ENCODE data around the gene ETV4. TPM values are rescaled to one million over a fixed set of nuclear protein-coding genes. Genes with fewer than 3 reads are reported as not detected.

The ETV4 gene
- polyA plus RNA-seq, 1 donor from 2014 or later: 0.61 TPM

DNA sequence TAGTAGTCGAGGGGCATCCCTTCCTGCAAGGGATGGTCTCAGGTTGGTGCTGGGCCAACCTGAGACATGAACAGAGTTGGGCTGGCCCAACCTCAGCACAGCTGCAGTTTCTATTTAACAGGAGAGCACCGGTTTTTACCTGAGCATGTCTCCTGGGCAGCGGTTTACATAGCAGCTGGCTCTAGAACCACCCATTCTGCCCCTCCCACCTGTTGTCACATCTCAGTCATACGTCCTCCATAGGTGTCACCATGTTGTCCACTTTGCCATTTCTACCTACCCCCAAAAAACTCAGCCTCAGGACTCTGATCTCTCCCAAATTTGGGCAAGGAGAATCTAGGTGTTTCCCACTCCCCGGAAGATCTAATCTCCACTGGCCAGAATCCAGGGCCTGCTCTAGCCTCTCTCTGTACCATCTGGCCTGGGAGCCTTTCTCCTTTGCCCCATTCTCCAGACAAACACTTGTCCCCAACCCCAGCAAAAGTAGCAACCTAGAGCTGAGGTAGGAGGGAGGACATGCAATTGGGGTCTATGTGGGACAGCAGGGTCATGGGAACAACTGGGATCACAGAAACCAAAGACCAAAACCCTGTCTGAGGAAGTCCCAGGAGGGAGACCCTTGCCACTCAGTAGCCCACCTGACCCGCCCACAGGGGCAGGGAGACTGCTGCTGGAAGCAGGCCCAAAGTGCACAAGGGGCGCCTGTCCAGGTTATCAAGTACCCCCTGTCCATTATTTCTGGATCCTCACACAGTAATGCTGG lies 19.1 kb downstream of the ETV4 start:
- Histone ChIP-seq H3K27me3 (ENCODE audit: insufficient read depth, low read depth, low read length) (no peaks in the 10 kb centered on the region), H3K9ac (ENCODE audit: low read length) (no peak overlapping the region), H3K36me3 (ENCODE audit: insufficient read depth, low read length) (no peaks in the 10 kb centered on the region), H3K27ac (ENCODE audit: low read length) (no peak overlapping the region), H4K20me1 (ENCODE audit: insufficient read depth) (no peaks in the 10 kb centered on the region), H3K4me3 (ENCODE audit: low read length) (no peak overlapping the region), H3K4me2 (ENCODE audit: low read length) (no peak overlapping the region), H2AFZ (ENCODE audit: low read depth, low read length) (no peak overlapping the region), H3F3A (ENCODE audit: insufficient read depth, low read length, poor library complexity, severe bottlenecking) (no peaks in the 10 kb centered on the region), H3K9me2 (ENCODE audit: insufficient read depth, low read length) (no peaks in the 10 kb centered on the region), H3K79me2 (replicated peaks; ENCODE audit: insufficient read depth, low read length) (no peaks in the 10 kb centered on the region), H3K9me3 (ENCODE audit: low read length) (no peaks in the 10 kb centered on the region)
- TF ChIP-seq MXI1 (conservative IDR thresholded peaks at IDR 0.05; ENCODE audit: poor library complexity, severe bottlenecking): no peak
- TF ChIP-seq TAF1 (IDR thresholded peaks at IDR 0.05; ENCODE audit: low read depth): no peak
- no peak for TF ChIP-seq POLR2AphosphoS5 (IDR thresholded peaks at IDR 0.05)
- no peak for TF ChIP-seq RAD21 (conservative IDR thresholded peaks at IDR 0.05)
- TF ChIP-seq, protein P1, sequence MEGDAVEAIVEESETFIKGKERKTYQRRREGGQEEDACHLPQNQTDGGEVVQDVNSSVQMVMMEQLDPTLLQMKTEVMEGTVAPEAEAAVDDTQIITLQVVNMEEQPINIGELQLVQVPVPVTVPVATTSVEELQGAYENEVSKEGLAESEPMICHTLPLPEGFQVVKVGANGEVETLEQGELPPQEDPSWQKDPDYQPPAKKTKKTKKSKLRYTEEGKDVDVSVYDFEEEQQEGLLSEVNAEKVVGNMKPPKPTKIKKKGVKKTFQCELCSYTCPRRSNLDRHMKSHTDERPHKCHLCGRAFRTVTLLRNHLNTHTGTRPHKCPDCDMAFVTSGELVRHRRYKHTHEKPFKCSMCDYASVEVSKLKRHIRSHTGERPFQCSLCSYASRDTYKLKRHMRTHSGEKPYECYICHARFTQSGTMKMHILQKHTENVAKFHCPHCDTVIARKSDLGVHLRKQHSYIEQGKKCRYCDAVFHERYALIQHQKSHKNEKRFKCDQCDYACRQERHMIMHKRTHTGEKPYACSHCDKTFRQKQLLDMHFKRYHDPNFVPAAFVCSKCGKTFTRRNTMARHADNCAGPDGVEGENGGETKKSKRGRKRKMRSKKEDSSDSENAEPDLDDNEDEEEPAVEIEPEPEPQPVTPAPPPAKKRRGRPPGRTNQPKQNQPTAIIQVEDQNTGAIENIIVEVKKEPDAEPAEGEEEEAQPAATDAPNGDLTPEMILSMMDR (IDR thresholded peaks at IDR 0.05; ENCODE audit: poor library complexity, severe bottlenecking): no peak
- TF ChIP-seq, protein P2, sequence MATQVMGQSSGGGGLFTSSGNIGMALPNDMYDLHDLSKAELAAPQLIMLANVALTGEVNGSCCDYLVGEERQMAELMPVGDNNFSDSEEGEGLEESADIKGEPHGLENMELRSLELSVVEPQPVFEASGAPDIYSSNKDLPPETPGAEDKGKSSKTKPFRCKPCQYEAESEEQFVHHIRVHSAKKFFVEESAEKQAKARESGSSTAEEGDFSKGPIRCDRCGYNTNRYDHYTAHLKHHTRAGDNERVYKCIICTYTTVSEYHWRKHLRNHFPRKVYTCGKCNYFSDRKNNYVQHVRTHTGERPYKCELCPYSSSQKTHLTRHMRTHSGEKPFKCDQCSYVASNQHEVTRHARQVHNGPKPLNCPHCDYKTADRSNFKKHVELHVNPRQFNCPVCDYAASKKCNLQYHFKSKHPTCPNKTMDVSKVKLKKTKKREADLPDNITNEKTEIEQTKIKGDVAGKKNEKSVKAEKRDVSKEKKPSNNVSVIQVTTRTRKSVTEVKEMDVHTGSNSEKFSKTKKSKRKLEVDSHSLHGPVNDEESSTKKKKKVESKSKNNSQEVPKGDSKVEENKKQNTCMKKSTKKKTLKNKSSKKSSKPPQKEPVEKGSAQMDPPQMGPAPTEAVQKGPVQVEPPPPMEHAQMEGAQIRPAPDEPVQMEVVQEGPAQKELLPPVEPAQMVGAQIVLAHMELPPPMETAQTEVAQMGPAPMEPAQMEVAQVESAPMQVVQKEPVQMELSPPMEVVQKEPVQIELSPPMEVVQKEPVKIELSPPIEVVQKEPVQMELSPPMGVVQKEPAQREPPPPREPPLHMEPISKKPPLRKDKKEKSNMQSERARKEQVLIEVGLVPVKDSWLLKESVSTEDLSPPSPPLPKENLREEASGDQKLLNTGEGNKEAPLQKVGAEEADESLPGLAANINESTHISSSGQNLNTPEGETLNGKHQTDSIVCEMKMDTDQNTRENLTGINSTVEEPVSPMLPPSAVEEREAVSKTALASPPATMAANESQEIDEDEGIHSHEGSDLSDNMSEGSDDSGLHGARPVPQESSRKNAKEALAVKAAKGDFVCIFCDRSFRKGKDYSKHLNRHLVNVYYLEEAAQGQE (IDR thresholded peaks at IDR 0.05; ENCODE audit: borderline replicate concordance): no peak
- no peak for TF ChIP-seq SMC3 (conservative IDR thresholded peaks at IDR 0.05; ENCODE audit: poor library complexity)
- TF ChIP-seq EZH2 (IDR thresholded peaks at IDR 0.05; ENCODE audit: borderline replicate concordance, insufficient read depth, low read length, poor library complexity, severe bottlenecking): no peak
- TF ChIP-seq EP300 (conservative IDR thresholded peaks at IDR 0.05; ENCODE audit: poor library complexity, severe bottlenecking): no peak

DNA sequence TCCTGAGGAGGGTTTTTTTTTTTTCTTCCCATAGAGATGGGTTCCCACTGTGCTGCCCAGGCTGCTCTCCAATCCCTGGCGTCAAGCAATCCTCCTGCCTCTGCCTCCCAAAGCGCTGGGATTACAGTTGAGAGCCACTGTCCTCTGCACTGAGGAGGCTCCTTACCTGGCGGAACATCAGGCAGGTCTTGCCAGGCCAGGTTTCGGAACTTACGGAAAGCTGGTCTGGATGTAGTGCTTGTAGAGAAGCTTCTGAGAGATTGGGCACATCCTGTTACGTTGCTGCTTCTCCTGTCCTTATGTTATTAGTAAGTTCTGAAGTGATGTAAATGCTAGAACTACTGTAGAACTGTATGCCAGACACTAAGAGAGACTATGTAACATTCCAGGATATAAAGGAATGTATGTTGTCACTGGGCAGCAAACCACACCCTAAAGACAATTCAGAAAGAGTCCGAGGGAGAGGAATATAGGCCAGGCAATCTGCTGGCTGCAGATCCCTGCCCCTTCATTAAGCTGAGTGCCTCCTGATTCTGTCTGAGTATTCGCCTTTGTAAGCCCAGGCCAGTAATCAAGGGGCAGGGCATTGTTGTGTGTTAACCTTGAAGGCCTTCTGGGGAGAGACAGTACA lies 21.1 kb downstream of the ETV4 start:
- Histone ChIP-seq H3K4me2 (ENCODE audit: low read length) (no peak overlapping the region), H3K27me3 (ENCODE audit: insufficient read depth, low read depth, low read length) (no peaks in the 10 kb centered on the region), H4K20me1 (ENCODE audit: insufficient read depth) (no peaks in the 10 kb centered on the region), H3K79me2 (replicated peaks; ENCODE audit: insufficient read depth, low read length) (no peaks in the 10 kb centered on the region), H3K36me3 (ENCODE audit: insufficient read depth, low read length) (peaks cover 4% of the 10 kb centered on the region), H3K9me2 (ENCODE audit: insufficient read depth, low read length) (no peaks in the 10 kb centered on the region), H3K4me3 (ENCODE audit: low read length) (no peak overlapping the region), H2AFZ (ENCODE audit: low read depth, low read length) (no peak overlapping the region), H3F3A (ENCODE audit: insufficient read depth, low read length, poor library complexity, severe bottlenecking) (no peaks in the 10 kb centered on the region), H3K27ac (ENCODE audit: low read length) (no peak overlapping the region), H3K9ac (ENCODE audit: low read length) (no peak overlapping the region), H3K9me3 (ENCODE audit: low read length) (no peaks in the 10 kb centered on the region)
- TF ChIP-seq EZH2 (IDR thresholded peaks at IDR 0.05; ENCODE audit: borderline replicate concordance, insufficient read depth, low read length, poor library complexity, severe bottlenecking): no peak
- TF ChIP-seq RAD21 (conservative IDR thresholded peaks at IDR 0.05): no peak
- no peak for TF ChIP-seq POLR2AphosphoS5 (IDR thresholded peaks at IDR 0.05)
- TF ChIP-seq, protein P2 (IDR thresholded peaks at IDR 0.05; ENCODE audit: borderline replicate concordance): no peak
- TF ChIP-seq SMC3 (conservative IDR thresholded peaks at IDR 0.05; ENCODE audit: poor library complexity): no peak
- TF ChIP-seq TAF1 (IDR thresholded peaks at IDR 0.05; ENCODE audit: low read depth): no peak
- TF ChIP-seq, protein P1 (IDR thresholded peaks at IDR 0.05; ENCODE audit: poor library complexity, severe bottlenecking): no peak
- no peak for TF ChIP-seq EP300 (conservative IDR thresholded peaks at IDR 0.05; ENCODE audit: poor library complexity, severe bottlenecking)
- no peak for TF ChIP-seq MXI1 (conservative IDR thresholded peaks at IDR 0.05; ENCODE audit: poor library complexity, severe bottlenecking)

Measured in neural cell (in vitro differentiated cells).